ENCODE data around the gene BCAS3.
"Not testable (repeated sequence)": the region's sequence is repeated elsewhere in the genome, so short reads cannot be mapped to it uniquely, and the experiment has no call there.

DNA sequence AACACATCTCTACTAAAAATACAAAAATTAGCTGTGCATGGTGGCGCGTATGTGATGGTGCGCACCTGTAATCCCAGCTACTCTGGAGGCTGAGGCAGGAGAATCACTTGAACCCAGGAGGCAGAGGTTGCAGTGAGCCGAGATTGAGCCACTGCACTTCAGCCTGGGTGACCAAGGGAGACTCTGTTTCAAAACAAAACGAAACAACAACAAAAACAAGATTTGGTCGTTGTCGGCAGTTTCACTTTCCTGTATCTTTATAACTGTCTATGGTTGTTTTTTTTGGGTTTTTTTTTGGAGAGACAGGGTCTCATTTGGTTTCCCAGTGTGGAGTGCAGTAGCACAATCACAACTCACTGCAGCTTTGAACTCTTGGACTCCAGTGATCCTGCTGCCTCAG lies 8.9 kb upstream of the BCAS3 start:
- TF ChIP-seq, protein P1, sequence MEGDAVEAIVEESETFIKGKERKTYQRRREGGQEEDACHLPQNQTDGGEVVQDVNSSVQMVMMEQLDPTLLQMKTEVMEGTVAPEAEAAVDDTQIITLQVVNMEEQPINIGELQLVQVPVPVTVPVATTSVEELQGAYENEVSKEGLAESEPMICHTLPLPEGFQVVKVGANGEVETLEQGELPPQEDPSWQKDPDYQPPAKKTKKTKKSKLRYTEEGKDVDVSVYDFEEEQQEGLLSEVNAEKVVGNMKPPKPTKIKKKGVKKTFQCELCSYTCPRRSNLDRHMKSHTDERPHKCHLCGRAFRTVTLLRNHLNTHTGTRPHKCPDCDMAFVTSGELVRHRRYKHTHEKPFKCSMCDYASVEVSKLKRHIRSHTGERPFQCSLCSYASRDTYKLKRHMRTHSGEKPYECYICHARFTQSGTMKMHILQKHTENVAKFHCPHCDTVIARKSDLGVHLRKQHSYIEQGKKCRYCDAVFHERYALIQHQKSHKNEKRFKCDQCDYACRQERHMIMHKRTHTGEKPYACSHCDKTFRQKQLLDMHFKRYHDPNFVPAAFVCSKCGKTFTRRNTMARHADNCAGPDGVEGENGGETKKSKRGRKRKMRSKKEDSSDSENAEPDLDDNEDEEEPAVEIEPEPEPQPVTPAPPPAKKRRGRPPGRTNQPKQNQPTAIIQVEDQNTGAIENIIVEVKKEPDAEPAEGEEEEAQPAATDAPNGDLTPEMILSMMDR (IDR thresholded peaks at IDR 0.05) = not testable (repeated sequence)
- TF ChIP-seq POLR2A (IDR thresholded peaks at IDR 0.05) = not testable (repeated sequence)

All from ovary (tissue), 3 donors.